Endothelial cell of umbilical vein (primary cell): ENCODE results near the gene PSMC1.

ENCODE experiments used
- CTCF ChIP-seq, 2 donors: IDR thresholded peaks; 1 replicate in 1 of 2; 2 replicates in 1 of 2; pipeline ENCODE4 v1.5.1; 2011; ENCODE audit warnings: low read length in 2 of 2, mild to moderate bottlenecking in 2 of 2, moderate library complexity in 2 of 2, control low read depth in 1 of 2, inconsistent platforms in 1 of 2, low read depth in 1 of 2; ENCODE audit not compliant: insufficient read depth in 1 of 2; ENCODE audit errors: extremely low read depth in 1 of 2
- EZH2 ChIP-seq: IDR thresholded peaks from 2 replicates; pipeline ENCODE4 v1.6.1; 2012; ENCODE audit warnings: borderline replicate concordance, low read depth, mild to moderate bottlenecking, moderate library complexity, low read length, inconsistent platforms; ENCODE audit not compliant: severe bottlenecking
- FOS ChIP-seq: IDR thresholded peaks from 2 replicates; pipeline ENCODE4 v1.6.1; 2011; ENCODE audit warnings: mild to moderate bottlenecking, low read length, moderate library complexity, borderline replicate concordance; ENCODE audit not compliant: insufficient read depth
- GATA2 ChIP-seq: IDR thresholded peaks from 2 replicates; pipeline ENCODE4 v1.7.0; 2011; ENCODE audit warnings: low read depth, mild to moderate bottlenecking, moderate library complexity, mixed read lengths, low read length; ENCODE audit not compliant: insufficient read length, insufficient read depth
- JUN ChIP-seq: IDR thresholded peaks from 2 replicates; pipeline ENCODE4 v1.6.1; 2011; ENCODE audit warnings: borderline replicate concordance, low read depth; ENCODE audit not compliant: insufficient read length, insufficient read depth
- MAX ChIP-seq: IDR thresholded peaks from 2 replicates; pipeline ENCODE4 v1.6.1; 2011; ENCODE audit not compliant: insufficient read depth, insufficient read length
- MYC ChIP-seq: IDR thresholded peaks from one replicate; pipeline ENCODE4 v1.6.1; 2011; ENCODE audit warnings: mild to moderate bottlenecking, low read depth, low read length
- POLR2A ChIP-seq: IDR thresholded peaks from 2 replicates; pipeline ENCODE4 v1.6.1; 2012; ENCODE audit warnings: low read depth, mild to moderate bottlenecking, control low read depth, low read length
- POLR2AphosphoS5 ChIP-seq: IDR thresholded peaks from 2 replicates; pipeline ENCODE4 v1.6.1; 2012; ENCODE audit warnings: low read depth, mild to moderate bottlenecking, control low read depth, low read length, moderate library complexity; ENCODE audit not compliant: insufficient read depth

- TF ChIP-seq MYC = no peak
- no peak for TF ChIP-seq CTCF (IDR thresholded peaks at IDR 0.05; ENCODE audit: extremely low read depth in 1 of 2, insufficient read depth in 1 of 2, low read depth in 1 of 2, low read length in 2 of 2)
- no peak for TF ChIP-seq POLR2A
- no peak for TF ChIP-seq JUN
- no peak for TF ChIP-seq EZH2
- no peak for TF ChIP-seq MAX
- no peak for TF ChIP-seq POLR2AphosphoS5
- no peak for TF ChIP-seq GATA2
- TF ChIP-seq FOS = no peak
These were observed 37.7 kb downstream of the PSMC1 start for GRCh38 chr14:90293766-90294730.
